ENCODE measurements around the gene STYX. TPM values are rescaled to one million over a fixed set of nuclear protein-coding genes. Genes with fewer than 3 reads are reported as not detected.

The STYX gene
- total RNA-seq, 3 donors from 2014 or later: 8.1 to 14.4 (median 9.5) TPM

GRCh38 chr14:52769887-52770286, 39.9 kb downstream of the STYX start:
- no peaks in the 10 kb centered on the region for H3K9me3 ChIP-seq
- H3K4me3 ChIP-seq: no peak overlapping the region
- no peaks in the 10 kb centered on the region for H3K36me3 ChIP-seq (ENCODE audit: low read depth)
- no peak for DNase-seq
- TF ChIP-seq CTCF (IDR thresholded peaks at IDR 0.05): no peak
- intact Hi-C loops (cut with DNase I, micrococcal nuclease): no loop called here
- no peaks in the 10 kb centered on the region for H3K4me1 ChIP-seq (ENCODE audit: low read depth)
- ATAC-seq: no peak

- H3K4me1 ChIP-seq (ENCODE audit: low read depth): no peaks in the 10 kb centered on the region
- ATAC-seq (no peak), DNase-seq (no peak)
- intact Hi-C loops (cut with DNase I, micrococcal nuclease): no loop called here
- no peak for TF ChIP-seq CTCF (IDR thresholded peaks at IDR 0.05)
- no peak overlapping the region for H3K4me3 ChIP-seq
- no peaks in the 10 kb centered on the region for H3K9me3 ChIP-seq
- no peaks in the 10 kb centered on the region for H3K36me3 ChIP-seq (ENCODE audit: low read depth)
These were observed 46.9 kb downstream of the STYX start for GRCh38 chr14:52776816-52777215.

GRCh38 chr14:52778702-52779101, 48.7 kb downstream of the STYX start:
- TF ChIP-seq CTCF (IDR thresholded peaks at IDR 0.05): no peak
- intact Hi-C loops (cut with DNase I, micrococcal nuclease): no loop called here
- ATAC-seq (no peak), DNase-seq (no peak)
- no peaks in the 10 kb centered on the region for H3K4me1 ChIP-seq (ENCODE audit: low read depth)
- H3K36me3 ChIP-seq (ENCODE audit: low read depth): no peaks in the 10 kb centered on the region
- H3K9me3 ChIP-seq: no peaks in the 10 kb centered on the region
- no peak overlapping the region for H3K4me3 ChIP-seq

- no peak for TF ChIP-seq CTCF (IDR thresholded peaks at IDR 0.05)
- Histone ChIP-seq H3K9me3 (no peaks in the 10 kb centered on the region), H3K36me3 (ENCODE audit: low read depth) (no peaks in the 10 kb centered on the region), H3K4me3 (no peak overlapping the region), H3K4me1 (ENCODE audit: low read depth) (no peaks in the 10 kb centered on the region)
- DNase-seq (no peak), ATAC-seq (no peak)
- intact Hi-C loops (cut with DNase I, micrococcal nuclease): no loop called here
These were observed 50.9 kb downstream of the STYX start for GRCh38 chr14:52780893-52781292.

- ATAC-seq: no peak
- no peak for TF ChIP-seq CTCF (IDR thresholded peaks at IDR 0.05)
- Histone ChIP-seq H3K9me3 (no peaks in the 10 kb centered on the region), H3K4me3 (no peak overlapping the region), H3K4me1 (ENCODE audit: low read depth) (no peaks in the 10 kb centered on the region), H3K36me3 (ENCODE audit: low read depth) (no peaks in the 10 kb centered on the region)
- no peak for DNase-seq
- intact Hi-C loops (cut with DNase I, micrococcal nuclease): no loop called here
These were observed 51.7 kb downstream of the STYX start for GRCh38 chr14:52781629-52782028.

- intact Hi-C loops (cut with DNase I, micrococcal nuclease): no loop called here
- no peaks in the 10 kb centered on the region for H3K4me1 ChIP-seq (ENCODE audit: low read depth)
- H3K36me3 ChIP-seq (ENCODE audit: low read depth): no peaks in the 10 kb centered on the region
- DNase-seq (no peak), ATAC-seq (no peak)
- no peaks in the 10 kb centered on the region for H3K9me3 ChIP-seq
- no peak for TF ChIP-seq CTCF (IDR thresholded peaks at IDR 0.05)
- no peak overlapping the region for H3K4me3 ChIP-seq
These were observed 53.2 kb downstream of the STYX start for GRCh38 chr14:52783206-52783605.
